NOMO-1 (cell line): Measurements from ENCODE around the gene RRAS.

Source experiments
- DNase-seq, 2 experiments: peaks; one replicate each; lab custom pipeline; 2025; ENCODE audit not compliant: unreplicated experiment in 2 of 2; lab: John Stamatoyannopoulos, UW

RRAS gene

DNA sequence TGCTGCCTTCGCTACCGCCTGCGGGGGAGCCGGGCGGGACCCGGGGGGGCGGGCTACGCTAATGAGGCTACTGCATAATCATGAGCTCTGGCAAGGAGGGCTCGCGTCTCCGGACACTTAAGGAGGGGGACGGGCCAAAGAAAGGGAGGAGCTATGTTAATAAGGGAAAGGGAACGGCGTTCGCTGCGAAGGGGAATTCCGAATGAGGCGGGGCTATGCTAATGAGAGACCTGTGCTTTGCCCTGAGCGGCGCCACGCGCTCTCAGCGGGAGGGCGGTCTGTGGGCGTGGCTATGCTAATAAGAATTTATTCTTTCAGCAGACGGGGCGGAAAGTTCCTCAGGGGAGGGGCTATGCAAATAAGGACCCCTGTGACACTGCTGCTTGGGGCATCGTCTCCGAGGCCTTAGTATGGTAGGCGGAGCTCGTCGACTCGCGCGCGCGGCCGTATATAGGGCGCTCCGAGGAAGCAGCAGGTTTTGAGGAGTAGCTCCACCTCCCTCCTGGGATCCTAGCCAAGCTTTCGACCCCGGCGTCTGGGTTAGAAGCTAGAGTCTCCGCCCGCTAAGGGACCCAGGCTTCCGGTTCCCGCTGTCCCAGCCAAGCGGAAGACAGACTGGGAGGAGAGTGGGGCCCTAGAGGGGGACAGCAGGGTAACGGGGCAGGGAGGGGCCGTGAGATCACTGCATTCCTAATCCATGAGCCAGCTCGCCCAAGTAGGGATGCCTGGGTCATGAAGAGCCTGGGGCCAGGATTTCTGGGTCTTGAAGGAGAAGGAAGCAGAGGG lies at the start of gene RRAS:
TSS of gene RRAS (minus strand) at position 31 of the 786 bp plus-strand sequence. CDS start 45 bp downstream, outside the sequence.
- DNase-seq, result peak; percentile 100

DNA sequence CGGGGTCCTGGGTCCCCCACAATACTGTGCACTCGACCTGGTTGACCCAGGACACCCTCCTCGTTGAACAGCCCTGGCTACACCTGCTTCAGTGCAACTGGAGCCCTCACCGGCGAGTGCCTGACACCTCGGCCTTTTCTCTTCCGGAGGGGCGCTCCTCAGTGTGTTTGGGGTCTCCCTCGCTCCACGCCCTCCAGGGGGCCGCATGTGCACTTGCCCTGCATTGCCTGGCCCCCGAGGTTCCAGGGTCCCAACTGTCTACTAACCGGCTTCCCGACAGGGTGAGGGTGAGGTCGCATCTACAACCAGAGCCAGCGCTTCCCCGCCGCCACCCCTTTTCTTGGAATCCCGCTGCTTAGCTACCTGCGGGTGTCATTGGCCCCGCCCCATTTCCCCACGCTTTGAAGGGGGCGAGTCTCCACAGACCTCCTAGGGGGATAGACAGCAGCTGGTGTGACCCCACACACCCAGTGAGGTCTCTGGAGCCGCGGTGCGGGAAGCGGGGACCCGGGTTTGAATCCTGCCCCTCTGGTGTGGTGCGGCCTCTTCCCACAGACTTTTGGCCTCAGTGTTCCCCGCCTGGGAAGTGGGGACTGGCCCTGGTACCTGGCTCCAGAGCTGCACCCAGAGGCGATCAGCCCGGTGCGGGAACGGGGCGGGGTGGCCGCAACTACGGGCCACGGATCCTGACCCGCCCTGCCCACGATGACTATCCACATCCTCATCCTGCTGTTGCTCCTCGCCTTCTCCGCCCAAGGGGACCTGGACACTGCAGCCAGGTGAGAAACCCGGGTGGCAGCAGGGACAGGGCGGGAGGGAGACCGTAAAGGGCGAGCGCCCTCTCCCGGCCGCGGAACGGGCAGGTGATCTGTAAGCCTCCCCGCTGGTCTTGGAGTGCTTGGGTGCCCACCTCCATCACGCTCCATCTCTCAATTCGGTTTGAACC lies 49.5 kb upstream of the RRAS start, which contains the start of gene ADM5:
TSS of gene ADM5 (plus strand) at position 462 of the 946 bp plus-strand sequence. CDS start at position 706, 244 bp downstream.
- DNase-seq, result no peak

DNA sequence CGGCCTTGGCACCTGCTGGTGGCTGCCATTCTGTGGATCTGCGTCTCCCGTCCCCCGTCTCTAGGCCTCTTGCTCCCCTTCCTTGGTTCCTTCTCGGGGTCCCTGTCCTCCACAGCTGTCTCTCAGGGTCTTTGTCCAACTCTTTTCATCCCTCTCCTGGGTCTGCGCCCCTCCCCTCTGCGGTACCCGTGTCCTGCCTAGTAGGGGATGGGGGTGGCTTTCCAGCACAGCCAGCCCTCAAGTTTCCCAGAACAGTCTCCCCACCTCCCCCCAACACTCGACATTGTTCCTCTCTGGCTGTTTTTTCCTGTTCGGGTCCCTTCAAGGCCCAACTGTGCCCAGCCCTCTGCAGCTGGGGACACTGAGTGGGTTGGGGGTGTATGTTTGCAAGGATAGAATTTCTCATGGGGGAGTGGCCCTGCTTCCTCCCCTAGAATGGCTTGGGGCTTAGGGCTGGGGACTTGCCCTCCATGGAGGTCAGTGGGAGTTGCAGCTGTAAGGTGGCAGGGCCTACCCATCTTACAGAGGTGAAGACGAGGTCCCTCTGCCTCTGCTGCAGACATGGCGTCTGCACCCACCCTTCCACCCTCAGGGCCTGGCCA lies 48.7 kb upstream of the RRAS start:
- DNase-seq, result no peak

DNA sequence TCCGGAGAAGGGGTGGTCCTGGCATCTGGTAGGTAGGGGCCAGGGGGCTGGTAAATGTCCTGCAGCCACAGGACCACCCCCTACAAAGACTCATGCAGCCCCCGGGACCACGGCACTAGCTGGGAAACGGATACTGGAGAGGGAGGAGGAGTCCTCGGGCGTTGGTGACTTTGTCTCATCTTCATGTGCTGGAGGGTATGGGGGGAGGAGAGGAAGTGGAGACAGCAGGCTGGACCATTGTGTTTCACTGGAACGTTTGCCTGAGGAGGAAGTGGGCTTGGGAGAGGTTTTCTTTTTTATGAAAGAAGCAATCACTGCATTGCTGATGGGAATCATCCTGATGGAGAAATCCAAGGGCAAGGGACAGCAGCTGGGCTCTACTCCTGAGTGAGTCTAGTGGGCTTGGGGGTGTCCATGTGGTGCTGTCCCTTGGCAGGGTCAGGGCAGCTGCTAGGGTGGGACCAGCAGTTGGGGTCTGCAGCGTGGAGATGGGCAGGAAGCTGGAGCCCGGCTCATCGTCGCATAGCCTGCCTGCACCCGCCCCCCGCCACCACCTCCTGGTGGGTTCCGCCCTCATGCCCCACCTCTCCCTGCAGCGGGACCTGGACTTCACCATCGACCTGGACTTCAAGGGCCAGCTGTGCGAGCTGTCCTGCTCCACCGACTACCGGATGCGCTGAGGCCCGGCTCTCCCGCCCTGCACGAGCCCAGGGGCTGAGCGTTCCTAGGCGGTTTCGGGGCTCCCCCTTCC lies 47.8 kb upstream of the RRAS start:
- DNase-seq, result no peak

DNA sequence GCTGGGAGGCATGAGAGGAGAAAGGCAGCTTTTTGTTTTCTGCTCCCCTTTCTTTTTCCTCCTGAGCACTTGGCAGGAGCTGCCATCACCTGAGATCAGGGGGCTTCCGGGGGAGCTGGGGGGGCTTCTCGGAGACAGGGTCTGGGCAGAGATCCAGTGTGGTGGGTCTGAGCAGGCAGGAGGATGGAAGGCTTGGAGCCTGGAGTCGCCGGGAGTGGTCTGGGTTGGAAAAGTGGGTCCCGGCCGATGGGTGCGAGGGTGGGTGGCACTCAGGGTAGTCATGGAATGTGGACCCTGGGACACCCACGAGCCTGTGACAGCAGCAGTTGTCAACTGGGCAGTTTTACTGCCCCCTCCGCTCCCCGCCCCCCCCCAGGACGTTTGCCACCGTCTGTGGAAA lies 47.2 kb upstream of the RRAS start:
- no peak for DNase-seq

DNA sequence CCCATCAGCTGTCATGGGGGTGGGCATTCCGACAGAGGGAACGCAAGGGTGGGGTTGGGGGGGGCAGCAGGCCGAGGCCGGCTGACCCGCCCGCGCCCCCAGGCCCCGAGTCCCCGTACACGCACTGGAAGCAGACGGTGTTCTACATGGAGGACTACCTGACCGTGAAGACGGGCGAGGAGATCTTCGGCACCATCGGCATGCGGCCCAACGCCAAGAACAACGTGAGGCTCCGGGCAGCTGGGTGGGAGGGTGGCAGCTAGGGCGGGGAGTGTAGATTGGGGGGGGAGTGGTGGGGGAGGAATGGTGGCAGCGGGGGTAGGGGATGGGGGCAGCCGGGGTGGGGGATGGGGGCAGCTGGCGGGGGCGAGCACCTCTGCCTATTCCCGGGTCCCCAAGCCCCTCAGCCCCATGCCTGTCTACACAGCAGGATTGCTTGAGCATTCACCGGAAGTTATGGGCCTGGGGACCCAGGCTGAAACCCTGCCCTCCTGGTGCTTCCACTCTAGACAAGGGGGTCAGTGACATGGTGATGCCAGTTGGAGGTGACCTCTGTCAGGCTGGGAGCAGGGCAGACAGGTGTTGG lies 46.7 kb upstream of the RRAS start:
- no peak for DNase-seq

DNA sequence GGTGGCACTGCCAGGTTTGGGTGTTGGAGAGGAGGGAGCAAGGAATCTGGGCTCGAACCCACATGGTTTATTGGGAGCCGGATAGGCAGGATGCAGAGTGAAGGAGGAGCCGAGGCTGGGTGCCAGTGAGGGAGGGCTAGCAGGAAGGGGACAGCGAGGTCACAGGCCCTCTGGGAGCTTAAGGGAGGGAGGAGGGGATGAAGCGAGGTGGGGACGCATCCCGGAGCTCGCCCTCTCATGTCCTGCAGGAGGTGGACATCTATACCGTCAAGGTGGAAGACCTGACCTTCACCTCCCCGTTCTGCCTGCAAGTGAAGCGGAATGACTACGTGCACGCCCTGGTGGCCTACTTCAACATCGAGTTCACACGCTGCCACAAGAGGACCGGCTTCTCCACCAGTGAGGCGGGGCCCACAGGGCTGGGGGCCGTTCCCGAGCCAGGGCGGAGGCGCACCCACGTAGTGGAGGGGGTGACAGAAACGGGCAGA lies 45.9 kb upstream of the RRAS start:
- DNase-seq, result no peak

DNA sequence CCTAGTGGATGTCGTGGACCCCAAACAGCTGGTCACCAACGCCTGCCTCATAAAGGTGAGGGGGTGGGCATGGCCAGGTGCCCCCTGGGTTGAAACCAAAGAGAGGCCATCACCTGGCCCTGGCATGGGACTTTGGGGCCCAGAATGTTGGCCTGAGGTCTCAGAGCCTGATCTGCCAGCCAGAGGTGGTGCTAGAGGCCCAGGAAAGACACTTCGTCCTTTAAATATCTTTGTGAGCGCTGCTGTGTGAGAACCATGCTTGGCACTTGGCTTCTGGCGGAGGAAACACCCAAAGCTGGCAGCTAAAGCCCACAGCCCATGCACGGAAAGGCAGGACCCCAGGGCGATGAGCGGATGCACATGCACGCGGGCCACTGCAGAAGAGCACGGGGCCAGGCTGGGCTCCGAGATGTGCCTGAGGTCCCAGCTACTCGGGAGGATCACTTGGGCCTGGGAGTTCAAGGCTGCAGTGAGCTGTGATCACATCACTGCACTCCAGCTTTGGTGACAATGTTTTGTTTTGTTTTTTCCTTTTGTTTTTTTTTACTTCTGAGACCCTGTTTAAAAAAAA lies 45.1 kb upstream of the RRAS start:
- no peak for DNase-seq

DNA sequence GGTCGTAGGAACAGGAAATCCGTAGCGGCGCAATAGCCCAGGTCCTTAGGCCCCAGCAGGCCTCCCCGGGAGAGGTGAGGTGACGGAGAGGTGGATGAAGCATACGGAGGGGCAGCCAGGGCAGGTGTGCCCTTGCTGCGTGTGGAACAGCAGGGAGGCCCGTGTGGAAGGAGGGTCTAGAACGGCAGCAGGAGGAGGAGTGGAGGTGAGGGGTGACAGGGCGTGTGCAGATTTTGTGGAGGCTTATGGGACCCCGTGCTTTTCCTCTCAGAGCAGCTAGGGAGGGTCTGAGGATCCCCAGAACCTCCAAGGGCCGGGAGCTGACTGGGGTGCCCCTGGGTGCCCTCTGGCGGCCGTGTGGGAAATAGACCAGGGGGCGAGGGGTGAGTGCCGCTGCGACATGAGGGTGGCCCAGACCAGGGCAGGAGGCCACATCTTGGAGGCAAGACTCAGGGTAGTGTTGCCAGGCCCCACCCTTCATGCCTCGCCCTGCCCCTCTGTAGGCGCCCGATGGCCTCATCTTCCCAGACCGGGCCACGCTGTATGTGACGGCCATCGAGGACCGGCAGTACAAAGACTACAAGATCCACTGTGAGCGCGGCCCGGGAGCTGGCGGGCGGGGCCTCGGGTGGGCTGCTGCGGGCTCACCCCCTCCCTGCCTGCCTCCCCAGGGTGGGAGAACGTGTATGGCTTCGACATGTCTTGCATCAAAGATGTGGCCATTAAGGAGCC lies 44.5 kb upstream of the RRAS start:
- no peak for DNase-seq

DNA sequence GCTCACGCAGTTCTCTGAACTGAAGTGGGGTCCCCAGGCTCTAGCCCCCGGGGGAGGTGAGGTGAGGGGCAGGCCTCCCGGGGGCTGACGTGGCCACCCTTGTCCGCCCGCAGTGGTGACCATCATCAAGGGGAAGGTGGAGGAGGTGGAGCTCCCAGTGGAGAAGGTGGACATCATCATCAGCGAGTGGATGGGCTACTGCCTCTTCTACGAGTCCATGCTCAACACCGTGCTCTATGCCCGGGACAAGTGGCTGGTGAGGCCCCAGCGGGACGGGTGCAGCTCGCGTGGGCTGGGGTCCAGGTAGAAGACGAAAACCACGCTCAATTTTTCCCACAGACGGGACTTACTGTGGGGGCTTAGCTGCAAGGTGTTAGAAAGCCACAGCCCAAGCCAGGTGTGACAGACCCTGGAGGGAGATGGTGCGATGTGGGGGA lies 43.9 kb upstream of the RRAS start:
- no peak for DNase-seq

DNA sequence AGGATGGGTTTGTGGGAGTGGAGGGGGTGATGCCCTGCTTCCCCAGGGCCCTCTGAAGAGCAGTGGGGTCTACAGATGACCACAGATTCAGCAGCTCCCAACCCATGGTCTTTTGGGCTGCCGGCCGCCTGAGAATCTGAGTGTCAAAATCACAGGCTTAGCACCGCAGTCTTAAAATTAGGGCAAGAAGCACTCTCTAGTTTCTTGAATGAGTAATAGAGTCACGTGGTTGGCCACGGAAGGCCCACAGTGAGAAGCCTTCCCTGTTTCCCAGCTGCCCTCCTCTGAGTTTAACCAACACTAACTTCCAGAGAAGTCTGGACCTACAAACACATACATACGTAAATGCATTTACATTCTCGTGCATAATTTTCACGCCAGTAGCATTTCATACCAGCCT lies 42.3 kb upstream of the RRAS start:
- DNase-seq, result no peak

DNA sequence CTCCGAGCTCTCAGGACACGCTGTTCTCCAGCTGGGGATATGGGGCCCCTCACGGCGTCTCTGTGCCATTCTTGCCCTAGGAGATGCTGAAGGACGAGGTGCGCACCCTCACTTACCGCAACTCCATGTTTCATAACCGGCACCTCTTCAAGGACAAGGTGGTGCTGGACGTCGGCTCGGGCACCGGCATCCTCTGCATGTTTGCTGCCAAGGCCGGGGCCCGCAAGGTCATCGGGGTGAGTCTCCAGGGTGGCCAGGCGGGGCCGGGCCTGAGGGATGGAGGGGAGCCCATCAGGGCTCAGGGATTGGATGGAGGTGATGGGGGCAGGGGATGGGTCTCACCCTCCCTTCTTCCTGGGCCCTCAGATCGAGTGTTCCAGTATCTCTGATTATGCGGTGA lies 41.9 kb upstream of the RRAS start:
- DNase-seq, result no peak

DNA sequence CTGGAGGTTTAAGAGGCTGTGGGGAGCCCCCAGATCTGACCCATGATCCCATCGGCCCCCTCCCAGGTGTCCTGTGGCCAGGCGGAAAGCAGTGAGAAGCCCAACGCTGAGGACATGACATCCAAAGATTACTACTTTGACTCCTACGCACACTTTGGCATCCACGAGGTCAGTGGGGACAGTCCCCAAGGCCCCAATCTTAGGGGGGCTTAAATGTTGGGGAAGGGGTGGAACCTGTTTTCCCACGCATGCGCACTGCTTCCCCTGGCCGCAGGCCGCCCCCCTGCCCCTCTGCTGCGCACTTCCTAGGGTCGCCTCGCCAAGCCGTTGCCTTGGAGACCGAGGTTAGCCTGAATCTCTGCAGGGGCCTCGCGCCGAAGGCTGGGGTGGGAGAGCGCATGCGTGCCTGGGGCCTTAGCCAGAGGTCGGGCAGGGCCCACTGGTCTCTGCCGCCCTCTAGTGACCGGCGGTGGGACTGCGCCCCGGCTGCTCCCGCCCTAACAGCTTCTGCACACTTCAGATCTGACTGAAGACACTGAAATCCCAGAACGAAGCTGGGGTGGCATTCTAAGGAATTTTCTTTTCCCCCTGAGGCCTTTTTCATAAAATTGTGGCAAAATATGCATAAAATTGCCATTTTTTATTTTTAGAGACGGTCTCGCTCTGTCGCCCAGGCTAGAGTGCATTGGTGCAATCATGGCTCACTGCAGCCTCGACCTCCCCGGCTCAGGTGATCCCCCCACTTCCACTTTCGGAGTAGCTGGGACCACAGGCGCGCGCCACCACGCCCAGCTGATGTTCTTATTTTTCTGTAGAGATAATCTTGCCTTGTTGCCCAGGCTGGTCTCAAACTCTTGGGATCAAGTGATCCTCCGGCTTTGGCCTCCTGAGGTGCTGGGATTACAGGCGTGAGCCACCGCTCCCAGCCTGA lies 40.7 kb upstream of the RRAS start:
- peak; percentile 80 to 95 for DNase-seq

DNA sequence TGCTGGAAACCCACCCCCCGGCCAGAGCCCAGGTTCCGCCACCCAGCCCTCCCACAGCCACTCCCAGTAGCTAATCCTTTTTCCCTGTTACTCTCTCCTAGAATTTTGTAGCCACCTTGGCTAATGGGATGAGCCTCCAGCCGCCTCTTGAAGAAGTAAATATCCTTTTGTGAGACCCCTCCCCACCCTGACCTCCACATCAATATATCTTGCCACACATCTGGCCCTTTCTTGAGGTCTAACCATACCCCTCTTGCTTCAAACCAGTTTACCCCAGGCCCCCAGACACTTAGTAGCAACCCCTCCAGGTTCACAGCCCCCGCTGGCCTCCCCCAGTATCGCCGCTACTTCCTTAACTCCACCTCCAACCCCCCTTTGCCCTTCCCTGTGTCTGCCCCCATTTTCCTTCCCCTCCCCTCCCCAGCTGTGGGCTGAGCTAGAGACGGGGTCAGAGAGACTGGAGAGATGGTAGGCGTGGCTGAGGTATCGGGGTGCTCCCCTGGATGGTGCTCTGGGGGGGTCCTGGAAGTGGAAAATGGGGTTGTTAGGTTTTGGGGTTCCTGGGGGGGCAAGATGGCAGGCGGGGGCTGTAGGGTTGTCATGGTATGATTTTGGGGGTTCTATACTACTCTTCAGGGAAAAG lies 39.9 kb upstream of the RRAS start:
- no peak for DNase-seq

DNA sequence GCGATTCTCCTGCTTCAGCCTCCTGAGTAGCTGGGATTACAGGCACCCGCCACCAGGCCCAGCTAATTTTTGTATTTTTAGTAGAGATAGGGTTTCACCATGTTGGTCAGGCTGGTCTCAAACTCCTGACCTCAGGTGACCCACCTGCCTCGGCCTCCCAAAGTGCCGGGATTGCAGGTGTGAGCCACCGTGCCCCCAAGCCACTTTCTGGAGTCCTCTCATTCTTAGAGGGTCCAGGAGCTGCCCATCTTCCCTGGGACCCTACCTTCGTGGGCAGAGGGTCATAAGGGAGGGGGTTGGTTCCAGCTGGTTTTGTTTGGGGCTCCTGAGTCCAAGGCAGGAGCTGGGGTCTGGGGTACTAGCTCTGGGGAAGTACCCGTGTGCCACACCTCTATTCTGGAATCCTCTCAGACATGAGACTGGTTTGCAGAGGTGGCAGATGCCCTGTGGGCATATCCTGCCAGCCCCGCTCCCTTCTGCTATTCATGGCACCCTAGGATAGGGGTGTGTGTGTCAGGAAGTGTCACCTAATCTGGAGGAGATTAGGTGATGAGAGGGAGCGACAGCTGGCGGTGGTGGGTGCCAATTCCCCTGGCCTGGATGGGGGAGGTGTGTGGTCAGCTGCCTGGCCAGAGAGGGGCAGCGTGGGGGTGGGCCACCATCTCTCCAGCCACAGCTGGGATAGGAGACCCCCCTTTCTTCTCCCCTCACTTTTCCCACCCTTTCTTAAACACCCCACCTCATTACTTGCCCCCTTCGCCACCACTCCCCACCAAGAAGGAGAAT lies 39.2 kb upstream of the RRAS start:
- DNase-seq, result no peak

DNA sequence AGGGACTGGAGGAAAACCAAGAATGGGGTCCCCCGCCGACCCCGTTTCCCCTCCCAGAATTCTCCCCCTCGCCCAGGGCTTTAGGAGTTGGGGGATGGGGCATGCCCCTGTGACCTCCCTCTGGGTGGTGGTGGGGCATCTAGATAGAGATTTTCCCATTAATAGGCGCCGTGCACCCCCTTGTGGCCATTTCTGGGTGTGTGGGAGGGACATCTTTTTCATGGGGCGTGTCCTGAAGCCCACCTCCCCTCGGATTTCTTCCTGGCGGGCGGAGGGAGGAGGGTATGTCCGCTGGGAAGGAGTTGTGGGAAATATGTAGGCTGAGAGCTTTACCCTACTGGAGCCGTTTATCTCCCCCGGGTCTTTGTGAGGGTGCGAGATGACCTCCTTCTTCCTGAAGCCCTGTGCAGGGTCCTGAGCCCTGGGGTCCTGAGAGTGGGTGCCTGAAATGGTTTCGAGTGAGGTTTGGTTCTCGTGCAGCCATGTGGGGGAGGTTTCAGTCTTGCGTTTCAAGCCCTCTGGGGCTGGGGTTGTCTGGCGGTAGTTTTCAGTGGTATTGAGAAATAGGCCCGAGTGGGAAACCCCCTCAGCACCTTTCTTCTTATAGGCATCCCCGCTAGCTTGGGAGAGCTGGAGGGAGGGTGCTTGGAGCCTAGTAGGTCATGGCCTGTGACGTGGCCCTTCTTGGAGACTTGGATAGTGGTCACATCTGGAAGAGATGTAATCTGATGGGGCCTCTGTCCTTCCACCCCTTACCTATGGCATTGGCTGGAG lies 38.1 kb upstream of the RRAS start:
- DNase-seq, result peak; percentile 47 to 73
